Liver (tissue), 9 donors: ENCODE measurements around the gene ALK. TPM values are rescaled to one million over a fixed set of nuclear protein-coding genes. Genes with fewer than 3 reads are reported as not detected.

Experiments
- DNase-seq: peaks from one replicate; pipeline ENCODE4 v3.0.0-alpha.2; 2017; ENCODE audit warnings: low spot score
- H3K27ac ChIP-seq, 2 donors: one replicate each; pipeline ENCODE4 v1.7.0; 2013; ENCODE audit warnings: inconsistent platforms in 2 of 2, low read length in 2 of 2, control low read depth in 1 of 2, low read depth in 1 of 2, mild to moderate bottlenecking in 1 of 2
- H3K27me3 ChIP-seq, 4 donors: one replicate each; pipeline versions ENCODE4 v1.6.1 to v1.7.0; 2013; ENCODE audit warnings: low read length in 3 of 4, inconsistent platforms in 1 of 4, mild to moderate bottlenecking in 1 of 4, moderate library complexity in 1 of 4; ENCODE audit not compliant: control insufficient read depth in 4 of 4, insufficient read depth in 4 of 4
- H3K36me3 ChIP-seq, 4 donors: one replicate each; pipeline versions ENCODE4 v1.6.1 to v1.7.0; 2013; ENCODE audit warnings: low read length in 3 of 4, mild to moderate bottlenecking in 3 of 4, low read depth in 1 of 4, moderate library complexity in 1 of 4; ENCODE audit not compliant: control insufficient read depth in 4 of 4, insufficient read depth in 3 of 4
- H3K4me1 ChIP-seq, 4 donors: one replicate each; pipeline versions ENCODE4 v1.6.1 to v1.7.0; 2013; ENCODE audit warnings: low read length in 3 of 4, mild to moderate bottlenecking in 3 of 4, moderate library complexity in 1 of 4; ENCODE audit not compliant: control insufficient read depth in 4 of 4, insufficient read depth in 4 of 4
- H3K4me3 ChIP-seq, 3 donors: one replicate each; pipeline versions ENCODE4 v1.6.1 to v1.7.0; 2013; ENCODE audit warnings: low read length in 3 of 3, control low read depth in 1 of 3, low read depth in 1 of 3, mild to moderate bottlenecking in 1 of 3
- H3K9ac ChIP-seq, 2 donors: one replicate each; pipeline ENCODE4 v1.7.0; 2013; ENCODE audit warnings: low read length in 2 of 2, mild to moderate bottlenecking in 2 of 2, moderate library complexity in 2 of 2, control low read depth in 1 of 2, low read depth in 1 of 2
- H3K9me3 ChIP-seq, 4 donors: one replicate each; pipeline versions ENCODE4 v1.6.1 to v1.7.0; 2013; ENCODE audit warnings: low read length in 3 of 4; ENCODE audit not compliant: control insufficient read depth in 4 of 4
- EGR1 ChIP-seq, 2 donors: IDR thresholded peaks; 2 replicates each; pipeline ENCODE4 v1.6.1; 2016 to 2018; ENCODE audit warnings: antibody characterized with exemption in 2 of 2, low read depth in 2 of 2
- FOXA1 ChIP-seq: IDR thresholded peaks from 2 replicates; pipeline ENCODE4 v1.6.1; 2016; ENCODE audit warnings: antibody characterized with exemption
- FOXA2 ChIP-seq: IDR thresholded peaks from 2 replicates; pipeline ENCODE4 v1.6.1; 2016; ENCODE audit warnings: antibody characterized with exemption
- GABPA ChIP-seq, 2 donors: IDR thresholded peaks in 1 of 2; conservative IDR thresholded peaks in 1 of 2; 2 replicates each; pipeline ENCODE4 v1.6.1; 2016; ENCODE audit warnings: antibody characterized with exemption in 2 of 2, mild to moderate bottlenecking in 1 of 2, moderate library complexity in 1 of 2
- HNF4A ChIP-seq, 2 donors: conservative IDR thresholded peaks; 2 replicates each; pipeline ENCODE4 v1.6.1; 2016; ENCODE audit warnings: antibody characterized with exemption in 2 of 2, mild to moderate bottlenecking in 2 of 2
- HNF4G ChIP-seq: IDR thresholded peaks from 2 replicates; pipeline ENCODE4 v1.6.1; 2016; ENCODE audit warnings: antibody characterized with exemption
- JUND ChIP-seq, 2 donors: IDR thresholded peaks; 2 replicates each; pipeline ENCODE4 v1.6.1; 2016; ENCODE audit warnings: antibody characterized with exemption in 2 of 2
- NR2F2 ChIP-seq: IDR thresholded peaks from 2 replicates; pipeline ENCODE4 v1.6.1; 2016; ENCODE audit warnings: antibody characterized with exemption
- RAD21 ChIP-seq, 2 donors: IDR thresholded peaks; 2 replicates each; pipeline ENCODE4 v1.6.1; 2016; ENCODE audit warnings: antibody characterized with exemption in 2 of 2, mild to moderate bottlenecking in 2 of 2
- RXRA ChIP-seq, 2 donors: IDR thresholded peaks; 2 replicates each; pipeline ENCODE4 v1.6.1; 2017 to 2018; ENCODE audit warnings: antibody characterized with exemption in 2 of 2, mild to moderate bottlenecking in 1 of 2
- SP1 ChIP-seq: IDR thresholded peaks from 2 replicates; pipeline ENCODE4 v1.6.1; 2018; ENCODE audit warnings: antibody characterized with exemption, mild to moderate bottlenecking
- TAF1 ChIP-seq: conservative IDR thresholded peaks from 2 replicates; pipeline ENCODE4 v1.6.1; 2016; ENCODE audit warnings: antibody characterized with exemption, mild to moderate bottlenecking
- YY1 ChIP-seq: IDR thresholded peaks from 2 replicates; pipeline ENCODE4 v1.6.1; 2016; ENCODE audit warnings: antibody characterized with exemption, mild to moderate bottlenecking
- WGBS: extraction: QIAGEN DNeasy Blood & Tissue Kit; methylation state at CpG from one replicate; pipeline ENCODE4 v1.1.7; 2013; 5-methylcytosine and 5-hydroxymethylcytosine counted together
- polyA plus RNA-seq, 2 donors: library from polyadenylated mRNA; stranded (reverse) in 1 of 2; unstranded in 1 of 2; fragments of 200-250 nt in 1 of 2; fragments of >200 nt in 1 of 2; fragmentation: Nextera tagmentation in 1 of 2; extraction: Ambion mirVana in 1 of 2; gene quantifications; one replicate each; pipeline versions ENCODE4 v1.2.1 to v1.2.3, GENCODE V29; 2013 to 2015
- total RNA-seq, 2 donors: library from RNA; depleted of rRNA; stranded (reverse); fragments of >200 nt; gene quantifications; one replicate each; pipeline ENCODE4 v1.2.3, GENCODE V29; 2014
- TF ChIP-seq, protein P1 (sequence below): IDR thresholded peaks from 2 replicates; pipeline ENCODE4 v1.6.1; 2016; ENCODE audit warnings: antibody characterized with exemption
- TF ChIP-seq, protein P2 (sequence below): fragments of 150-350 bp; IDR thresholded peaks from 2 replicates; pipeline ENCODE4 v1.5.1; 2017; ENCODE audit warnings: improper control_type of control experiment, low read depth, low read length; ENCODE audit not compliant: missing input control
- TF ChIP-seq, protein P3 (sequence below): IDR thresholded peaks from 2 replicates; pipeline ENCODE4 v1.6.1; 2016; ENCODE audit warnings: antibody characterized with exemption, mild to moderate bottlenecking
- TF ChIP-seq, protein P4 (sequence below): IDR thresholded peaks from 2 replicates; pipeline ENCODE4 v1.6.1; 2016; ENCODE audit warnings: antibody characterized with exemption
- donor health status: healthy.
- donor health status: healthy.
- donor health status: healthy.
- donor health status: healthy.
- donor health status: healthy.

Gene ALK
- total and polyA plus RNA-seq, 4 donors: under 0.01 TPM; not detected in 3

DNA sequence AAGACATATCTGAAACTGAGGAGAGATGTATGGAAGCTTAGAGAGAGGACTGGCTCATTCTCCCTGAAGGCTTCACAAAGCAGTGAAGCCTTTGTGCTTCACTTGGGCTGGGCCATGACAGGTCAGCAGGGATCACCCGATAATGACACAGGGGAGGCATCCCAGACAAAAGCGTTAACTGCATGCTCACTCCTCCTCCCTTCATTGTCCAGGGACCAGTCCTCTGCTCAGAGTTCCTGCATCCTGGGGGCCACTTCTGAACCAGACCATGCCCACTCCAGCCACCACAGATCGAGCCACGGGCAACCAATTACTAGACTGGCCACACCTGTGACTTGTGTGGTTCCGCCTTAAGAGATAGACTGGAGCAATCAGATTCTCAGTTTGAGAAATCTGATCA lies 570.1 kb downstream of the ALK start:
- no peak overlapping the region for H3K9ac ChIP-seq
- no peak overlapping the region for H3K27ac ChIP-seq
- H3K4me3 ChIP-seq: no peak overlapping the region
- 76% methylated on average over 5 of the region's 5 CpGs for WGBS
- H3K27me3 ChIP-seq: peaks cover 0 to 3% (median 0%) of the 10 kb centered on the region in 4 donors
- H3K36me3 ChIP-seq: no peaks in the 10 kb centered on the region
- no peak for DNase-seq
- no peaks in the 10 kb centered on the region for H3K4me1 ChIP-seq
- no peaks in the 10 kb centered on the region for H3K9me3 ChIP-seq
- TF ChIP-seq, protein P1, sequence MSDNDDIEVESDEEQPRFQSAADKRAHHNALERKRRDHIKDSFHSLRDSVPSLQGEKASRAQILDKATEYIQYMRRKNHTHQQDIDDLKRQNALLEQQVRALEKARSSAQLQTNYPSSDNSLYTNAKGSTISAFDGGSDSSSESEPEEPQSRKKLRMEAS: no peak
- TF ChIP-seq FOXA1 (no peak), HNF4A (conservative IDR thresholded peaks at IDR 0.05) (no peak), TAF1 (no peak), RAD21 (IDR thresholded peaks at IDR 0.05) (no peak)
- TF ChIP-seq, protein P2, sequence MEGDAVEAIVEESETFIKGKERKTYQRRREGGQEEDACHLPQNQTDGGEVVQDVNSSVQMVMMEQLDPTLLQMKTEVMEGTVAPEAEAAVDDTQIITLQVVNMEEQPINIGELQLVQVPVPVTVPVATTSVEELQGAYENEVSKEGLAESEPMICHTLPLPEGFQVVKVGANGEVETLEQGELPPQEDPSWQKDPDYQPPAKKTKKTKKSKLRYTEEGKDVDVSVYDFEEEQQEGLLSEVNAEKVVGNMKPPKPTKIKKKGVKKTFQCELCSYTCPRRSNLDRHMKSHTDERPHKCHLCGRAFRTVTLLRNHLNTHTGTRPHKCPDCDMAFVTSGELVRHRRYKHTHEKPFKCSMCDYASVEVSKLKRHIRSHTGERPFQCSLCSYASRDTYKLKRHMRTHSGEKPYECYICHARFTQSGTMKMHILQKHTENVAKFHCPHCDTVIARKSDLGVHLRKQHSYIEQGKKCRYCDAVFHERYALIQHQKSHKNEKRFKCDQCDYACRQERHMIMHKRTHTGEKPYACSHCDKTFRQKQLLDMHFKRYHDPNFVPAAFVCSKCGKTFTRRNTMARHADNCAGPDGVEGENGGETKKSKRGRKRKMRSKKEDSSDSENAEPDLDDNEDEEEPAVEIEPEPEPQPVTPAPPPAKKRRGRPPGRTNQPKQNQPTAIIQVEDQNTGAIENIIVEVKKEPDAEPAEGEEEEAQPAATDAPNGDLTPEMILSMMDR: no peak

DNA sequence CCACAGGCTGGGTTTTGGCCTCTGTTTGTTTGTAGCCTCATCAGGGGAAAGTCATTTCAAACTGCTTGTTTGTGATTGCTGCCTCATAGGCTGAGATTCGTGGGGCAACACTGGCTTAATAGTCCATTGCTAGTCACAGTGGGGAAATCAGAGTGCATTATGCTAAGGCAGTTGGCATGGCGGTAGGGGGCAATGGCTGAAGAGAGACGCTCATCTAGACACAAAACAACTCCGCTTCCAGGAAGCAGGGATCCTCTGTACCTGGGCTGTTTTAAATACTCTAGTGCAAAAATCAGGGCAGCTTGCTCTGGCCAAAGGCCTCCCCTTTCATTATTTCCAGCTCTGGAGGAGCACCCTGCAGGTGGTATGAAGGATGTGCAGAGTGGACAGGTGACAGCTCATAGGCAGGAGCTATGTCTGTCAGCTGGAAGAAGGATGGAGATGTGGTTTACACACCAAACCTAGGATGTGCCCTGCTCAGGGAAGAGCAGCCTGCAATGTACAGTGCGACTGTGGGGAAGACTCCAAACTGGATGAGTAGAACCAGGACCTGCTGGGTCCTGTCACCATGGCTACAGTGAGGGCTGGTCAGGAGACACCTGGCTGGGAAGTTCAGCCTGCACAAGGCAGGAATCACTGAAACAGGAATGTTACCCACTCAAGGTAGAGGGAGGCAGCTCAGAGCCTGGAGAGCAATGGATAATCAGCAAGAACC lies 571.9 kb downstream of the ALK start:
- H3K27ac ChIP-seq: no peak overlapping the region
- no peaks in the 10 kb centered on the region for H3K36me3 ChIP-seq
- DNase-seq: no peak
- H3K4me1 ChIP-seq: no peaks in the 10 kb centered on the region
- no peak overlapping the region for H3K9ac ChIP-seq
- WGBS: 81% methylated on average over 5 of the region's 5 CpGs
- H3K9me3 ChIP-seq: no peaks in the 10 kb centered on the region
- H3K4me3 ChIP-seq: no peak overlapping the region
- peaks cover 0 to 3% (median 0%) of the 10 kb centered on the region in 4 donors for H3K27me3 ChIP-seq
- TF ChIP-seq, protein P3, sequence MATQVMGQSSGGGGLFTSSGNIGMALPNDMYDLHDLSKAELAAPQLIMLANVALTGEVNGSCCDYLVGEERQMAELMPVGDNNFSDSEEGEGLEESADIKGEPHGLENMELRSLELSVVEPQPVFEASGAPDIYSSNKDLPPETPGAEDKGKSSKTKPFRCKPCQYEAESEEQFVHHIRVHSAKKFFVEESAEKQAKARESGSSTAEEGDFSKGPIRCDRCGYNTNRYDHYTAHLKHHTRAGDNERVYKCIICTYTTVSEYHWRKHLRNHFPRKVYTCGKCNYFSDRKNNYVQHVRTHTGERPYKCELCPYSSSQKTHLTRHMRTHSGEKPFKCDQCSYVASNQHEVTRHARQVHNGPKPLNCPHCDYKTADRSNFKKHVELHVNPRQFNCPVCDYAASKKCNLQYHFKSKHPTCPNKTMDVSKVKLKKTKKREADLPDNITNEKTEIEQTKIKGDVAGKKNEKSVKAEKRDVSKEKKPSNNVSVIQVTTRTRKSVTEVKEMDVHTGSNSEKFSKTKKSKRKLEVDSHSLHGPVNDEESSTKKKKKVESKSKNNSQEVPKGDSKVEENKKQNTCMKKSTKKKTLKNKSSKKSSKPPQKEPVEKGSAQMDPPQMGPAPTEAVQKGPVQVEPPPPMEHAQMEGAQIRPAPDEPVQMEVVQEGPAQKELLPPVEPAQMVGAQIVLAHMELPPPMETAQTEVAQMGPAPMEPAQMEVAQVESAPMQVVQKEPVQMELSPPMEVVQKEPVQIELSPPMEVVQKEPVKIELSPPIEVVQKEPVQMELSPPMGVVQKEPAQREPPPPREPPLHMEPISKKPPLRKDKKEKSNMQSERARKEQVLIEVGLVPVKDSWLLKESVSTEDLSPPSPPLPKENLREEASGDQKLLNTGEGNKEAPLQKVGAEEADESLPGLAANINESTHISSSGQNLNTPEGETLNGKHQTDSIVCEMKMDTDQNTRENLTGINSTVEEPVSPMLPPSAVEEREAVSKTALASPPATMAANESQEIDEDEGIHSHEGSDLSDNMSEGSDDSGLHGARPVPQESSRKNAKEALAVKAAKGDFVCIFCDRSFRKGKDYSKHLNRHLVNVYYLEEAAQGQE: no peak
- TF ChIP-seq JUND (IDR thresholded peaks at IDR 0.05) (no peak), EGR1 (IDR thresholded peaks at IDR 0.05; ENCODE audit: low read depth in 2 of 2) (no peak), SP1 (no peak), HNF4G (no peak), RXRA (IDR thresholded peaks at IDR 0.05) (no peak), YY1 (no peak), NR2F2 (no peak), GABPA (IDR thresholded peaks at IDR 0.05 in 1 of 2, conservative IDR thresholded peaks at IDR 0.05 in 1 of 2) (no peak), TAF1 (no peak), FOXA1 (no peak), FOXA2 (no peak), RAD21 (IDR thresholded peaks at IDR 0.05) (no peak)
- TF ChIP-seq, protein P2: no peak
- TF ChIP-seq, protein P4, sequence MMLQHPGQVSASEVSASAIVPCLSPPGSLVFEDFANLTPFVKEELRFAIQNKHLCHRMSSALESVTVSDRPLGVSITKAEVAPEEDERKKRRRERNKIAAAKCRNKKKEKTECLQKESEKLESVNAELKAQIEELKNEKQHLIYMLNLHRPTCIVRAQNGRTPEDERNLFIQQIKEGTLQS: no peak
- TF ChIP-seq, protein P1: no peak
